Loucy (cell line): ENCODE results near the gene SRRD.

Source experiments
- EZH2phosphoT487 ChIP-seq: fragments of 200-600 bp; IDR thresholded peaks from 2 replicates; pipeline ENCODE4 v1.6.1; 2018; ENCODE audit warnings: antibody characterized with exemption, mild to moderate bottlenecking, moderate library complexity, borderline replicate concordance
- TF ChIP-seq, protein P1 (sequence below): fragments of 200-600 bp; sonication (generic); conservative IDR thresholded peaks from 2 replicates; pipeline ENCODE4 v1.5.1; 2014; ENCODE audit warnings: mild to moderate bottlenecking, antibody characterized with exemption, low read length

DNA sequence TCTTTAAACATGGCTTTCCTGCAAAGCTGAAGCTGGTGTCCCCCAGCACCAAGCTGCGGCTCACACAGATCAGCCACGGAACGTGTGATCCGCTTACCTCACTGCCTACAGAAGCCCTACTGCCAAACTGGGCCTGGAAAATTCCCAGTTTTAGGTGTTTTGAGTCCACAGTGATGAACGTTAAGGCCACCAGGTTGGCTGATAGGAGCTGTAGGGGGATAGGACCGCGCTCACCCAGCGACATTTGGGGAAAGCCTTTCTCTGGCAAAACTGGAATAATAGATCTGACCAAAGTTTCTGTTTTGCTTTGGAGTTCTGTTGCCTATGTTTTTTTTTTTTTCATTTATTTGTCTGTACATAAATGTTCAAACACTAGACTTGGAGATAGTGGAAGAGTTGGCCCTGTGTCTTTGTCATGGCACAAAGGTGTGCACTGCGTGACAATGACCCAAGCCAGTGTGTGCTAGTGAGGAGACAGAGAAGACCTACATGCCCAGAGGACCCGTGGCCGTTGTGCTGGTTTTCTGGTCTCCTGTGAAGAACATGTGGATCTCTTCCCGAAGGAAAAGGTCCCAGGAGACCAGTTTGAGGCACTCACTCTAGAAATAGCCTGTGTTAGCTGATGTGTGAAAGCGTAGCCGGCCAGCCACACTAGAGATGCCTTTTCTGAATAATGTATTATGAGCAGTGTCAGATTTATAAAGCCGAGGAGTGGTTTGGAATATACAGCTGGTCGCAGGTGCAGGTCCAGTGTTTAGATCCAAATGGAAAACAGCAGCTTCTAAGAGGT lies 39.6 kb upstream of the SRRD start:
- TF ChIP-seq, protein P1, sequence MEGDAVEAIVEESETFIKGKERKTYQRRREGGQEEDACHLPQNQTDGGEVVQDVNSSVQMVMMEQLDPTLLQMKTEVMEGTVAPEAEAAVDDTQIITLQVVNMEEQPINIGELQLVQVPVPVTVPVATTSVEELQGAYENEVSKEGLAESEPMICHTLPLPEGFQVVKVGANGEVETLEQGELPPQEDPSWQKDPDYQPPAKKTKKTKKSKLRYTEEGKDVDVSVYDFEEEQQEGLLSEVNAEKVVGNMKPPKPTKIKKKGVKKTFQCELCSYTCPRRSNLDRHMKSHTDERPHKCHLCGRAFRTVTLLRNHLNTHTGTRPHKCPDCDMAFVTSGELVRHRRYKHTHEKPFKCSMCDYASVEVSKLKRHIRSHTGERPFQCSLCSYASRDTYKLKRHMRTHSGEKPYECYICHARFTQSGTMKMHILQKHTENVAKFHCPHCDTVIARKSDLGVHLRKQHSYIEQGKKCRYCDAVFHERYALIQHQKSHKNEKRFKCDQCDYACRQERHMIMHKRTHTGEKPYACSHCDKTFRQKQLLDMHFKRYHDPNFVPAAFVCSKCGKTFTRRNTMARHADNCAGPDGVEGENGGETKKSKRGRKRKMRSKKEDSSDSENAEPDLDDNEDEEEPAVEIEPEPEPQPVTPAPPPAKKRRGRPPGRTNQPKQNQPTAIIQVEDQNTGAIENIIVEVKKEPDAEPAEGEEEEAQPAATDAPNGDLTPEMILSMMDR = no peak
- TF ChIP-seq EZH2phosphoT487 = no peak
